HepG2 (cell line): Measurements from ENCODE around the gene GABARAPL2. TPM values are rescaled to one million over a fixed set of nuclear protein-coding genes. Genes with fewer than 3 reads are reported as not detected.
A peak's percentile ranks its signal among the peaks of the same experiment; 100 is the strongest.

Source experiments
- CBX2 ChIP-seq, 2 experiments: fragments of 200-600 bp in 1 of 2; sonication (generic); formaldehyde crosslinking in 1 of 2; IDR thresholded peaks; 2 replicates each; pipeline versions ENCODE4 v1.7.0 to v1.8.1; 2018 to 2022; ENCODE audit warnings: low read depth in 2 of 2, low read length in 1 of 2, mild to moderate bottlenecking in 1 of 2, missing genetic modification reagents in 1 of 2
- CENPT ChIP-seq: sonication (generic); formaldehyde crosslinking; IDR thresholded peaks from 2 replicates; pipeline ENCODE4 v1.8.0; 2022; ENCODE audit warnings: low read depth, mild to moderate bottlenecking, moderate library complexity, missing genetic modification reagents
- DMTF1 ChIP-seq: sonication (generic); formaldehyde crosslinking; IDR thresholded peaks from 2 replicates; pipeline ENCODE4 v1.4.0; 2020; ENCODE audit warnings: mild to moderate bottlenecking, missing genetic modification reagents
- ETS1 ChIP-seq: sonication (generic); formaldehyde crosslinking; IDR thresholded peaks from 2 replicates; pipeline ENCODE4 v1.4.0; 2020; ENCODE audit warnings: missing genetic modification reagents
- IRF2 ChIP-seq: IDR thresholded peaks from 2 replicates; pipeline ENCODE4 v1.6.1; 2018; ENCODE audit warnings: missing genetic modification reagents, missing compliant biosample characterization
- KLF13 ChIP-seq: sonication (generic); formaldehyde crosslinking; IDR thresholded peaks from 2 replicates; pipeline ENCODE4 v1.4.0; 2020; ENCODE audit warnings: mild to moderate bottlenecking, missing genetic modification reagents
- TGIF2 ChIP-seq: IDR thresholded peaks from 2 replicates; pipeline ENCODE4 v1.6.1; 2016; ENCODE audit warnings: control low read depth, missing compliant biosample characterization
- TRIM24 ChIP-seq: sonication (generic); formaldehyde crosslinking; IDR thresholded peaks from 2 replicates; pipeline ENCODE4 v1.8.0; 2022; ENCODE audit warnings: mild to moderate bottlenecking, missing genetic modification reagents
- ZBTB34 ChIP-seq: sonication (generic); formaldehyde crosslinking; IDR thresholded peaks from 2 replicates; pipeline ENCODE4 v1.8.0; 2022; ENCODE audit warnings: mild to moderate bottlenecking, missing genetic modification reagents
- ZFP1 ChIP-seq: IDR thresholded peaks from 2 replicates; pipeline ENCODE4 v1.6.1; 2016
- ZNF10 ChIP-seq: sonication (generic); formaldehyde crosslinking; IDR thresholded peaks from 2 replicates; pipeline ENCODE4 v1.4.0; 2020; ENCODE audit warnings: mild to moderate bottlenecking, low read depth, missing genetic modification reagents, borderline replicate concordance
- ZNF20 ChIP-seq: sonication (generic); formaldehyde crosslinking; IDR thresholded peaks from 2 replicates; pipeline ENCODE4 v1.4.0; 2020; ENCODE audit warnings: mild to moderate bottlenecking, moderate library complexity, missing genetic modification reagents
- ZNF253 ChIP-seq: sonication (generic); formaldehyde crosslinking; IDR thresholded peaks from 2 replicates; pipeline ENCODE4 v1.8.0; 2022; ENCODE audit warnings: mild to moderate bottlenecking, missing genetic modification reagents, borderline replicate concordance
- ZNF296 ChIP-seq: sonication (generic); formaldehyde crosslinking; conservative IDR thresholded peaks from 2 replicates; pipeline ENCODE4 v1.5.0; 2020; ENCODE audit warnings: mild to moderate bottlenecking, missing genetic modification reagents
- ZNF687 ChIP-seq: sonication (generic); formaldehyde crosslinking; IDR thresholded peaks from 2 replicates; pipeline ENCODE4 v1.5.1; 2020; ENCODE audit warnings: mild to moderate bottlenecking, missing genetic modification reagents, moderate library complexity
- ZNF747 ChIP-seq: sonication (generic); formaldehyde crosslinking; IDR thresholded peaks from 2 replicates; pipeline ENCODE4 v1.8.1; 2023; ENCODE audit warnings: missing genetic modification reagents, mild to moderate bottlenecking, borderline replicate concordance
- ZXDC ChIP-seq: sonication (generic); formaldehyde crosslinking; IDR thresholded peaks from 2 replicates; pipeline ENCODE4 v1.5.0; 2020; ENCODE audit warnings: mild to moderate bottlenecking, missing genetic modification reagents
- polyA plus RNA-seq, 8 experiments: library from polyadenylated mRNA; depleted of rRNA in 3 of 8; stranded (reverse) in 7 of 8; unstranded in 1 of 8; fragments of >200 nt; fragmentation: Illumina TruSeq in 4 of 8; extraction: Trizol in 4 of 8; gene quantifications; 2 replicates each; pipeline versions ENCODE4 v1.2.1 to v1.2.3, GENCODE V29; 2011 to 2016; ENCODE audit warnings: low read depth in 4 of 8, missing spikeins in 1 of 8, mixed read lengths in 1 of 8; ENCODE audit not compliant: insufficient read depth in 1 of 8
- total RNA-seq, 5 experiments: library from RNA; depleted of rRNA; stranded (reverse); fragments of >200 nt; fragmentation: Illumina TruSeq; extraction: Trizol; gene quantifications; 2 replicates each; pipeline ENCODE4 v1.2.3, GENCODE V29; 2016; ENCODE audit warnings: low read depth in 1 of 5

Gene GABARAPL2
- total and polyA plus RNA-seq, 2 of the 13 experiments (the other 11 are each of a cell fraction or from before 2014, with no cell fraction given), result 76.4 to 83.0 TPM

GRCh38 chr16:75566758-75567255 is 628 bp downstream of the GABARAPL2 start (continued):
- no peak for TF ChIP-seq ZXDC (CRISPR knock-in tag)
- no peak for TF ChIP-seq TRIM24
- 0 out of 2 replicates have a peak, but pooled peaks have one; percentile 3 for TF ChIP-seq ETS1 (CRISPR knock-in tag)
- peak; percentile 25; the same call in 1 of the 2 replicates for TF ChIP-seq KLF13 (CRISPR knock-in tag)
- TF ChIP-seq DMTF1 (CRISPR knock-in tag), result no peak; the same call in 1 of the 2 replicates
- TF ChIP-seq ZNF687 (CRISPR knock-in tag), result no peak
- TF ChIP-seq ZBTB34 (CRISPR knock-in tag), result no peak
- TF ChIP-seq IRF2 (CRISPR knock-in tag), result no peak
- 0 out of 2 replicates have a peak, but pooled peaks have one; percentile 68 for TF ChIP-seq ZNF253 (CRISPR knock-in tag)
- no peak for TF ChIP-seq TGIF2
- no peak for TF ChIP-seq ZNF10
- TF ChIP-seq CENPT (CRISPR knock-in tag), result peak; percentile 75; the same call in 1 of the 2 replicates
- no peak for TF ChIP-seq CBX2 (IDR thresholded peaks at IDR 0.05; ENCODE audit: low read depth, low read length)
- no peak for TF ChIP-seq CBX2 (CRISPR knock-in tag; IDR thresholded peaks at IDR 0.05; ENCODE audit: low read depth)
- 0 out of 2 replicates have a peak, but pooled peaks have one; percentile 1 for TF ChIP-seq ZNF296 (CRISPR knock-in tag)
- no peak for TF ChIP-seq ZFP1
- TF ChIP-seq ZNF747, result no peak; the same call in 1 of the 2 replicates
- TF ChIP-seq ZNF20 (CRISPR knock-in tag), result no peak
